ENCODE measurements around the gene AAMDC.
A peak's percentile ranks its signal among the peaks of the same experiment; 100 is the strongest.
"Not testable (repeated sequence)": the region's sequence is repeated elsewhere in the genome, so short reads cannot be mapped to it uniquely, and the experiment has no call there.

AAMDC gene

DNA sequence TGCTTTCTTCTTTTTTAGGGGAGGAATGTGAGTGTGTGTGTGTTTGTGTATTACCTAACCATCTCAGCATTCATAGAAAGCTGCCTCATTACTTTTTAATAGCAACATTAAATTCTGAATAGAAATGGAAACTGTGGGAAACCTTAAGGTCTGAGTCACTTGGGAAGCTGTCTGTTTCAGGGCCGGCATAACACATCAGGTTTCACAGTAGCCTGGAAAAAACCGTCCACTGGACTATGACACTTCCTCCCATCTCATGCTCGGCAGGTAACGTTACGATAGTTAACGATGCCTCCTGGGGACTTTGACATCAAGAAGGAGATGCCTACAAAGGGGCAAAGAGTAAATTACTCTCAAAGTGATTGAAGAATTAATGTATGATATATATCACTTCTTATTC is 89.9 kb downstream of the AAMDC start:
- CTCF ChIA-PET; POLR2A ChIA-PET; H3K9me3 ChIP-seq (ENCODE audit: control insufficient read depth, insufficient read depth, low read depth, low read length); H3K4me3 ChIP-seq (ENCODE audit: low read depth, low read length); H3K27ac ChIP-seq (ENCODE audit: extremely low read depth, low read depth, low read length); H3K4me1 ChIP-seq (ENCODE audit: control insufficient read depth, insufficient read depth, low read length); H3K36me3 ChIP-seq (ENCODE audit: control insufficient read depth in 2 of 2, insufficient read depth in 1 of 2, low read length in 2 of 2): not testable (repeated sequence)

- H3K9me3 ChIP-seq (ENCODE audit: control insufficient read depth, insufficient read depth, low read depth, low read length); H3K4me3 ChIP-seq (ENCODE audit: low read depth, low read length); H3K27ac ChIP-seq (ENCODE audit: extremely low read depth, low read depth, low read length); H3K4me1 ChIP-seq (ENCODE audit: control insufficient read depth, insufficient read depth, low read length); CTCF ChIA-PET; H3K36me3 ChIP-seq (ENCODE audit: control insufficient read depth in 2 of 2, insufficient read depth in 1 of 2, low read length in 2 of 2); POLR2A ChIA-PET: not testable (repeated sequence)
Observed at GRCh38 chr11:77913608-77914306, 92.8 kb downstream of the AAMDC start.

- H3K4me3 ChIP-seq (ENCODE audit: low read depth, low read length); POLR2A ChIA-PET; H3K4me1 ChIP-seq (ENCODE audit: control insufficient read depth, insufficient read depth, low read length); H3K36me3 ChIP-seq (ENCODE audit: control insufficient read depth in 2 of 2, insufficient read depth in 1 of 2, low read length in 2 of 2); H3K9me3 ChIP-seq (ENCODE audit: control insufficient read depth, insufficient read depth, low read depth, low read length); CTCF ChIA-PET: not testable (repeated sequence)
- TF ChIP-seq FEZF1 (tag by site-specific recombination; IDR thresholded peaks at IDR 0.05) (0 out of 2 replicates have a peak, but pooled peaks have one; percentile 27), SCRT2 (tag by site-specific recombination; IDR thresholded peaks at IDR 0.05) (peak; percentile 31; the same call in 1 of the 2 replicates), ZNF366 (tag by site-specific recombination; conservative IDR thresholded peaks at IDR 0.05) (peak; percentile 31)
- 0 out of 2 replicates have a peak overlapping the region, but pooled peaks have one; percentile 37 for H3K27ac ChIP-seq (ENCODE audit: extremely low read depth, low read depth, low read length)
Observed at GRCh38 chr11:77914307-77914791, 93.4 kb downstream of the AAMDC start.

DNA sequence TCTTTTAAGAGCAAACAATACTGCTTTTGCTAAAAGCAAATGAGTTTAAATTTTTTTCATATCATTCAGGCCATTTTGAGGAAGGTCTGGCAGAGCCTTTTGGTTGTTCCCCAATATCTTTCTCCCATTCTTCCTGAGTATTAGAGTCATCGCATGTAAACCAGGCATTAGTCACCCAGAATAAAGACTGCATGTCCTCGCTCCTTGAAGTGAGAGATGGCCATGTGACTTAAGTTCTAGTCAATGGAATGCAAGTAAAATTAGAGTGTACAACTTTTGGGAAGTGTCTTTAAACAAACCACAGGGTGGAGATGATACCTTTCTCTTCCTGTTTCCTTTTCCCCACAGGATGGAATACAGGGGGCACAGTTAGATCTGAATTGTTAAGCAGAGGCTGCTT is 96.8 kb downstream of the AAMDC start:
- H3K27ac ChIP-seq (ENCODE audit: extremely low read depth, low read depth, low read length); CTCF ChIA-PET; H3K4me1 ChIP-seq (ENCODE audit: control insufficient read depth, insufficient read depth, low read length); POLR2A ChIA-PET; H3K4me3 ChIP-seq (ENCODE audit: low read depth, low read length); H3K36me3 ChIP-seq (ENCODE audit: control insufficient read depth in 2 of 2, insufficient read depth in 1 of 2, low read length in 2 of 2); H3K9me3 ChIP-seq (ENCODE audit: control insufficient read depth, insufficient read depth, low read depth, low read length): not testable (repeated sequence)
